GM18951 (cell line): ENCODE results near the gene TAF11L4.

ENCODE experiments used
- in situ Hi-C: fragments of 300-500 bp; cut with MboI; formaldehyde crosslinking; loops from one replicate; pipeline ENCODE4 v1.12.0; 2022; ENCODE audit warnings: low sequenced_read_pairs, mixed read lengths, inconsistent platforms; ENCODE audit not compliant: unreplicated experiment

Gene TAF11L4

GRCh38 chr5:17528369-17528768 is 6.8 kb downstream of the TAF11L4 start, which contains the start of gene TAF11L6:
TSS of gene TAF11L6 (plus strand) at chr5:17528669.
- in situ Hi-C loops = loop anchor here (10.0 kb wide), 1 partner anchor 76 kb away; the partner anchor contains the start of gene TAF11L11
